CD4-positive, CD25-positive, alpha-beta regulatory T cell (primary cell): ENCODE results near the gene DHCR24. TPM values are rescaled to one million over a fixed set of nuclear protein-coding genes. Genes with fewer than 3 reads are reported as not detected.

Experiments
- ATAC-seq, 2 donors: fragments of 150-1000 bp; cut with Tn5 transposase; one replicate each; pipeline ENCODE4 v1.10.0; 2021; ENCODE audit warnings: low read depth in 2 of 2, moderate number of reproducible peaks in 2 of 2, moderate library complexity in 1 of 2
- DNase-seq, 3 donors: peaks; one replicate each; pipeline versions ENCODE4 v3.0.0 to v3.0.0-alpha.2; 2012 to 2022; ENCODE audit warnings: mixed read lengths in 1 of 3
- H3K27ac ChIP-seq: one replicate; pipeline ENCODE4 v1.7.0; 2013; ENCODE audit warnings: mild to moderate bottlenecking, low read length; ENCODE audit not compliant: insufficient read depth, poor library complexity, severe bottlenecking
- H3K27me3 ChIP-seq: one replicate; pipeline ENCODE4 v1.7.0; 2013; ENCODE audit warnings: low read length; ENCODE audit not compliant: control insufficient read depth, insufficient read depth
- H3K36me3 ChIP-seq: one replicate; pipeline ENCODE4 v1.7.0; 2013; ENCODE audit warnings: mild to moderate bottlenecking, low read length, moderate library complexity; ENCODE audit not compliant: control insufficient read depth, insufficient read depth
- H3K4me1 ChIP-seq: 2 replicates; pipeline ENCODE4 v1.7.0; 2013; ENCODE audit warnings: mild to moderate bottlenecking, low read length; ENCODE audit not compliant: insufficient read depth, control insufficient read depth, poor library complexity, severe bottlenecking
- H3K4me3 ChIP-seq: one replicate; pipeline ENCODE4 v1.7.0; 2013; ENCODE audit warnings: low read depth, mild to moderate bottlenecking, low read length, moderate library complexity
- H3K9me3 ChIP-seq, 2 experiments: 1 replicate in 1 of 2; 2 replicates in 1 of 2; pipeline ENCODE4 v1.7.0; 2013; ENCODE audit warnings: low read length in 2 of 2, mild to moderate bottlenecking in 1 of 2, moderate library complexity in 1 of 2; ENCODE audit not compliant: control insufficient read depth in 2 of 2
- H3K27ac Mint-ChIP-seq, 3 donors: one replicate each; pipeline ENCODE4 v1.8.0; 2020 to 2022; ENCODE audit warnings: mild to moderate bottlenecking in 3 of 3, mixed read lengths in 3 of 3, moderate library complexity in 2 of 3
- H3K27me3 Mint-ChIP-seq: one replicate; pipeline ENCODE4 v1.8.0; 2022; ENCODE audit warnings: mild to moderate bottlenecking, mixed read lengths
- H3K36me3 Mint-ChIP-seq: one replicate; pipeline ENCODE4 v1.8.0; 2020; ENCODE audit warnings: mixed read lengths
- H3K4me1 Mint-ChIP-seq, 4 donors: one replicate each; pipeline ENCODE4 v1.8.0; 2020 to 2022; ENCODE audit warnings: mixed read lengths in 4 of 4, mild to moderate bottlenecking in 1 of 4
- H3K4me3 Mint-ChIP-seq, 4 donors: one replicate each; pipeline ENCODE4 v1.8.0; 2020 to 2022; ENCODE audit warnings: mild to moderate bottlenecking in 4 of 4, mixed read lengths in 4 of 4, moderate library complexity in 3 of 4
- H3K9me3 Mint-ChIP-seq, 7 donors: one replicate each; pipeline ENCODE4 v1.8.0; 2020 to 2022; ENCODE audit warnings: mixed read lengths in 7 of 7, mild to moderate bottlenecking in 3 of 7, moderate library complexity in 2 of 7
- polyA plus RNA-seq, 4 donors: library from polyadenylated mRNA; unstranded; fragments of 300-500 nt; fragmentation: Illumina TruSeq; gene quantifications; one replicate each; pipeline ENCODE4 v1.2.3, GENCODE V29; 2021
- total RNA-seq: library from RNA; stranded (reverse); gene quantifications from one replicate; pipeline ENCODE4 v1.2.3, GENCODE V29; 2022

DHCR24 gene
- total and polyA plus RNA-seq, 5 donors from 2014 or later: 0.85 to 3.2 (median 2.0) TPM

DNA sequence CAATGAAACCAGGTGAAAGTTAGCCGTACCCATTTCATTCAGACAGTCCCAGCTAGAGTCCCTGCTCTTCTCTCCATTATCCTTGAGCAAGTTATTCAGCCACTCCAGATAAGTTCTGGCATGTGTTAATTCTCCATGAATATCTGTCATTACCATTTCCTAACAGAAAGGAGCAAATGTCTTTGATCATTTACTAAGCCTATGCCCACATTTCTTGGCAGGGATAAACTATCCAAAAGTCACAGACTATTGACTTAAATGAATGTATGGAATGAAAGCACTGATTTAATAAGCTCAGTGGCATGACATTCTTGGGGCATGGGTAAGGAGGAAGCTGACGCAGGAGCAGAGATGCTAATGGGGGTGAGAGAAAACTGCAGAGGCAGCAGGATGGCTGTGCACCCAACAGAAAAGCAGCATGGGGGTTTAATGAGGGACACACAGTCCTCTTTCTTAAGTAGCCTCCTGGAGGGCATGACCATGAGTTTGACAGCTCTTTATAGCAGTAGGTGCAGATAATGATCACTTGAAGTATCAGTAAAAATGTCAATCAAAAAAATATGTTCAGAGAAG is 17.6 kb upstream of the DHCR24 start:
- no peaks in the 10 kb centered on the region for H3K4me1 ChIP-seq
- H3K36me3 ChIP-seq: no peaks in the 10 kb centered on the region
- no peak overlapping the region for H3K4me3 ChIP-seq
- no peak for DNase-seq
- no peaks in the 10 kb centered on the region for H3K9me3 ChIP-seq
- no peaks in the 10 kb centered on the region for H3K36me3 Mint-ChIP-seq
- H3K9me3 Mint-ChIP-seq: peaks cover 0 to 2% (median 0%) of the 10 kb centered on the region in 7 donors
- H3K27me3 Mint-ChIP-seq: peaks cover 41% of the 10 kb centered on the region
- no peak overlapping the region for H3K27ac ChIP-seq
- H3K4me3 Mint-ChIP-seq: no peak overlapping the region
- H3K27me3 ChIP-seq: no peaks in the 10 kb centered on the region
- H3K4me1 Mint-ChIP-seq: no peaks in the 10 kb centered on the region
- ATAC-seq: no peak
- H3K27ac Mint-ChIP-seq: no peak overlapping the region

DNA sequence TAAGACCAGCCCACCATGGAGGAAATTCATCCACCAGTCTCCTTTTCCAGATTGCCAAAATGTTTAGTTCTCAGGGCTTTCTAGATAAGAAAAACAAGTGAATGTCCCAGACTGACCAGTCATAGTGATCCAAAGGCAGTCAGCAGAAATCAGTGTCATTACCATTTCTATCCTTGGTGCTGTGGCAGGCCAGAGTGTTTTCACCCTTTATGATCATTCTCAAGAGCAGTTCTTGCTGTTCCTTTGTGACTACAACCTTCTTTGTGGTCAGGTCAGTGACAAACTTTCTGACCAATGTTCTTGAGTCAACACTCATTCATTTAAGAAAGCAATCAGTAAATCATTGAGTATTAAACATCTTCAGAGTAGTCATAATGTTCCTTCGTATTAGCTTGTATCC is 7.3 kb upstream of the DHCR24 start:
- no peak overlapping the region for H3K27ac ChIP-seq
- H3K4me1 ChIP-seq: no peaks in the 10 kb centered on the region
- Mint-ChIP-seq H3K4me1 (no peaks in the 10 kb centered on the region), H3K9me3 (no peaks in the 10 kb centered on the region), H3K27me3 (peaks cover 38% of the 10 kb centered on the region), H3K27ac (no peak overlapping the region), H3K4me3 (no peak overlapping the region), H3K36me3 (no peaks in the 10 kb centered on the region)
- peaks cover 6% of the 10 kb centered on the region for H3K27me3 ChIP-seq
- no peak for ATAC-seq
- DNase-seq: no peak
- no peak overlapping the region for H3K4me3 ChIP-seq
- H3K9me3 ChIP-seq: no peaks in the 10 kb centered on the region
- no peaks in the 10 kb centered on the region for H3K36me3 ChIP-seq

DNA sequence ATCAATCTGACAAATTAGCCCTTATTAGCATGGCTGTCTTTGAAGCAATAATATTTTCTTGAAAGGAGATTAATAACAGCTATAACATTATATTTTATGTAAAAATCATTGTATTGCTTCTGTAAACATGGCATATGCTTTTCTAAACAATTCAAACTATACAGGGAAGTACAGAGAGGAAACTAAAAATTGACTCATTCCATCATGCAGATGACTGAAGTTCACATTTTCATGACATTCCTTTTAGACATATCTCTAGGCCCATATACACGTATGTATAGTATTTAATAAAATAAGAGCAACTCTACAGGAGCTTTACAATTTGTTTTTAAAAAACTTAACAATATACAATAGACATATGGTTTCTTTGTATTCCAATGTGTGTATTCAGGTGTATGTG is 5.6 kb upstream of the DHCR24 start:
- ATAC-seq: no peak
- Mint-ChIP-seq H3K27me3 (peaks cover 52% of the 10 kb centered on the region), H3K4me3 (no peak overlapping the region), H3K9me3 (no peaks in the 10 kb centered on the region), H3K36me3 (no peaks in the 10 kb centered on the region), H3K4me1 (peaks cover 0 to 6% (median 1%) of the 10 kb centered on the region in 4 donors), H3K27ac (no peak overlapping the region)
- no peak for DNase-seq
- Histone ChIP-seq H3K27ac (no peak overlapping the region), H3K27me3 (peaks cover 11% of the 10 kb centered on the region), H3K4me1 (no peaks in the 10 kb centered on the region), H3K4me3 (no peak overlapping the region), H3K9me3 (no peaks in the 10 kb centered on the region), H3K36me3 (no peaks in the 10 kb centered on the region)

DNA sequence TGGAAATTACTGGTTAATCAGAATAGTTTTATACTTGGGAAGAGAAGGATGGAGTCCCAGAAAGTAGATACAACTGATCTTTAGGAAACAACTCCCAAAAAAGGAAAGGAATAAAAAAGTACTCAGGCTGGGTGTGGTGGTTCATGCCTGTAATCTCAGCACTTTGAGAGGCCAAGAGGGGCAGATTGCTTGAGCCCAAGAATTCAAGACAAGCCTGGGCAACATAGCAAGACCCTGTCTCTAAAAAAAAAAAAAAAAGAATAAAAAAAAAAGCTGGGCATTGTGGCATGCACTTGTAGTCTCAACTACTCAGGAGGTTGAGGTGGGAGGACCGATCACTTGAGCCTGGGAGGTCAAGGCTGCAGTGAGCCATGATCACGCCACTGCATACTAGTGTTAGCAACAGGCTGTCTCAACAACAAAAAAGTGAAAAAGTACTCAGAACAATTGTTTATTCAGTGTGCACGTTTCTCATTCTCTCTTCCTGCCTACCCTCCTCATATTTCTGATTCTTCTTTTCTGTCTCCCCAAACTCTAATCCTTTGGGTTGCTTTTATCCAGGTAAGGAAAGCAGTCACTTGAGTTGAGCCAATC is 2.2 kb upstream of the DHCR24 start:
- no peaks in the 10 kb centered on the region for H3K36me3 ChIP-seq
- Mint-ChIP-seq H3K27me3 (peaks cover 44% of the 10 kb centered on the region), H3K36me3 (no peaks in the 10 kb centered on the region), H3K4me1 (peaks cover 0 to 28% (median 6%) of the 10 kb centered on the region in 4 donors), H3K9me3 (no peaks in the 10 kb centered on the region), H3K4me3 (peak overlapping the region in 1 of 4 donors; percentile 15), H3K27ac (no peak overlapping the region)
- no peak overlapping the region for H3K27ac ChIP-seq
- no peak for ATAC-seq
- H3K9me3 ChIP-seq: no peaks in the 10 kb centered on the region
- no peak for DNase-seq
- peaks cover 11% of the 10 kb centered on the region for H3K27me3 ChIP-seq
- H3K4me3 ChIP-seq: no peak overlapping the region
- H3K4me1 ChIP-seq: peaks cover 11% of the 10 kb centered on the region

DNA sequence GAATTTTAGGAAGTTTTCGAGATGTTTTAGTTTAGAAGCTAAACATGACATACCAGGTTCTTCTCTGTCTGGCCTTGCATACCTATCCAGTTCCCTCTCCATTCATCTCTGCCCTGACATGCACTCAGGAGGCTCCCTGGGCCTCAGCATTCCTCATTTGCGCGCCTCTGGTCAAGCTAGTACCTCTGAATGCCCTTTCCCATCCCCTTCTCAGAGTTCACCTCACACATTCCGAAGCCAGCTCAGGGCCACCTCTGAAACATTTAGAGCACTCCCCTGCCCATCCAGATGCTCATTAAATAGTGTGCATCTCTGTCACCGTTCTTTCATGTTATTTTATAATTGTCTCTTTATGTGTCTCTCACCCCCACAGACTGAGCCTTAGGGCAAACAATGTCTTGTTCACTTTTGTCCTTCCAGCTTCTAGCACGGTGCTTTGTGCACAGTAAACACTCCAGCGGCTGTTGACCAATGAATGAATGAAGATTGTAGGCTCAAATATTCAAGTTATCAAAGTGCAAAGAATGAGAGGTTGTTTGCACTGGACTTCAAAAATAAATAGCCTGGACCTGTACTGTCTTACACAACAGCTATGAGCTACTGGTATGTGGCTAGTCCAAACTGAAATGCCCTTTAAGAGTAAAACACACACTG is 1.2 kb upstream of the DHCR24 start:
- no peaks in the 10 kb centered on the region for H3K9me3 Mint-ChIP-seq
- H3K27me3 Mint-ChIP-seq: peaks cover 49% of the 10 kb centered on the region
- Histone ChIP-seq H3K4me1 (peaks cover 11% of the 10 kb centered on the region), H3K36me3 (no peaks in the 10 kb centered on the region), H3K27me3 (peaks cover 11% of the 10 kb centered on the region), H3K4me3 (no peak overlapping the region), H3K27ac (no peak overlapping the region), H3K9me3 (no peaks in the 10 kb centered on the region)
- H3K4me3 Mint-ChIP-seq: peak overlapping the region; percentile 71 to 90 (median 80)
- peaks cover 0 to 28% (median 6%) of the 10 kb centered on the region in 4 donors for H3K4me1 Mint-ChIP-seq
- DNase-seq (no peak), ATAC-seq (no peak)
- no peaks in the 10 kb centered on the region for H3K36me3 Mint-ChIP-seq
- H3K27ac Mint-ChIP-seq: no peak overlapping the region

DNA sequence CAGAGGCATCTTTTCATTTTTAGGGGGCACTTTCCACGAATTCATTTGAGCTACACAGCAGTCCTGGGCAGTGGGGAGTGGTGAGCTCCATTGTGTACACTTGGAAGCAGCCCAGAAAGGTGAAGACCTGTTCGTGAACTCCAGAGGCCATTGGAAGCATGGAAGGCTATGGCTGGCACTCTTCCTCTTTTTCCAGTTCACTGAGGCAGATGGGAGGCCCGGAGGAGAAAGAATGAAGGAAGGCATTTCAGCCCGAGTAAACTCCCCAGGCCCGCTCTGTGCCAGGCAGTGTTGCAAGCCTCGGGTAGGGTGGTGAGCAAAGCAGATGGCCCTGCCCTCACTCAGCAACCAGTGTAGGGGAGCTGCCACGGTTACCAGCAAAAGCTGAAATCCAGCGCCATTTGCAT is 673 bp upstream of the DHCR24 start:
- ATAC-seq (no peak), DNase-seq (no peak)
- Mint-ChIP-seq H3K9me3 (no peaks in the 10 kb centered on the region), H3K36me3 (no peaks in the 10 kb centered on the region), H3K27ac (no peak overlapping the region), H3K4me3 (peak overlapping the region; percentile 38 to 89 (median 72)), H3K4me1 (peaks cover 0 to 28% (median 6%) of the 10 kb centered on the region in 4 donors), H3K27me3 (peaks cover 44% of the 10 kb centered on the region)
- Histone ChIP-seq H3K4me1 (peaks cover 11% of the 10 kb centered on the region), H3K9me3 (no peaks in the 10 kb centered on the region), H3K27me3 (peaks cover 11% of the 10 kb centered on the region), H3K36me3 (no peaks in the 10 kb centered on the region), H3K4me3 (no peak overlapping the region), H3K27ac (no peak overlapping the region)

DNA sequence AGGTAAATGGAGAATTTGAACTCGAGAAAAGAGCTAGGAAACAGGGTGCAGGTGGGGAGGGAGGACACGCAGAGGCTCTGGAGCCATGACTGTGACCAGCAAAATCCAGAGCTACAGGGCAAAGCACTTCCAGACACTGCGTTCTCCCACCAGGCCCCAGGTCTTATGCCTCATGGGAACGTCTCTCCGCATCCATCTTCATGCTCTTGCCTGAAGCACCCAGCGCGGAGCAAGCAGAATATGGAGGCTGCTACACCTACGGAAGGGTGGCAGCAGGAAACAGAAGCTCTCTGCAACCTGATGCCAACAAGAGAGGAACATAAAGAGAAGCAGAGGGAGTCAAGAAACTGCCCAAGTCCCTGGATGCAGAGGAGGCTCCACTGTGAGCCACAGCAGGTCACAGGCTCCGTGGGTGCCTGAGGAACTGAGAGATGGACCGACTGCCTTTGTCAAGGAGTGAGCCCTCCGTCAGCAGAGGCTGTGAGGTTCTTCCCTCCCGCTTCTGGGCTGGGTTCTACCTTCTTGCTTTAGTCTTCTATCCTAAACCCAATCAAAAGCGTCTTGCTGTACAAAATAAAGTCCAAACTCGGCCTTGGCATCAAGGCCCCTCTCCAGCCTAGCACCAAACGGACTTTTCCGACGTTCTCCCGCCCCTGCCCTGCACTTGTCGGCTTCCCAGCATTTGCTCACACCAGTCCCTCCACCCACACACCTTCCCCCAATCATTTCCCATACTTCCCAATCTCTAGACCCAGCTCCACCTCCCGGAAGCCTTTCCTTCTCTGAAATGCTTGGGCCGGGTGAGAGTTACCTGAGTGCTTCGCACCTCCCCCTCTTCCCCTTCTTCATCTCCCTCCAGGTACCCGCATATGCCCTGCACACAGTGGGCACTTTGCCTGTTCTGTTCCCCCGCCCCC is 930 bp downstream of the DHCR24 start:
- H3K27me3 ChIP-seq: peaks cover 8% of the 10 kb centered on the region
- H3K27me3 Mint-ChIP-seq: peaks cover 32% of the 10 kb centered on the region
- no peaks in the 10 kb centered on the region for H3K9me3 ChIP-seq
- H3K27ac ChIP-seq: no peak overlapping the region
- no peaks in the 10 kb centered on the region for H3K36me3 Mint-ChIP-seq
- no peaks in the 10 kb centered on the region for H3K9me3 Mint-ChIP-seq
- DNase-seq (peak in 1 of 3 donors; percentile 12), ATAC-seq (peak in 1 of 2 donors; percentile 7)
- peak overlapping the region; percentile 53 for H3K4me3 ChIP-seq
- peak overlapping the region; percentile 43 to 64 (median 63) for H3K27ac Mint-ChIP-seq
- peaks cover 0 to 28% (median 6%) of the 10 kb centered on the region in 4 donors for H3K4me1 Mint-ChIP-seq
- H3K4me3 Mint-ChIP-seq: peak overlapping the region; percentile 68 to 91 (median 82)
- no peaks in the 10 kb centered on the region for H3K36me3 ChIP-seq
- H3K4me1 ChIP-seq: peaks cover 11% of the 10 kb centered on the region
